Panc1 (cell line): ENCODE data around the gene CCNJL. TPM values are rescaled to one million over a fixed set of nuclear protein-coding genes. Genes with fewer than 3 reads are reported as not detected.
"Not testable (repeated sequence)": the region's sequence is repeated elsewhere in the genome, so short reads cannot be mapped to it uniquely, and the experiment has no call there.

Experiments
- ATAC-seq: fragments of 200-7000 bp; cut with Tn5 transposase; 2 replicates; pipeline ENCODE4 v1.9.1; 2020; ENCODE audit warnings: mild to moderate bottlenecking, moderate library complexity
- BruUV-seq: library from RNA; stranded (reverse); fragments of 400-500 nt; replicated peaks from 2 replicates; lab custom pipeline; 2021; lab: Mats Ljungman, UMichigan
- CTCF ChIA-PET: fragments of 300-600 bp; sonication (Branson Sonifier 250); formaldehyde crosslinking; loops from one replicate; lab custom pipeline; 2022; ENCODE audit warnings: antibody characterized with exemption; lab: Charles Lee
- POLR2A ChIA-PET: fragments of 300-600 bp; sonication (Branson Sonifier 250); formaldehyde crosslinking; loops from one replicate; lab custom pipeline; 2022; ENCODE audit warnings: antibody characterized with exemption; lab: Charles Lee
- DNase-seq: peaks from one replicate; pipeline ENCODE4 v3.0.0-alpha.2; 2010; ENCODE audit warnings: low read depth, low spot score
- H3K27ac ChIP-seq: 2 replicates; pipeline ENCODE4 v1.5.1; 2011; ENCODE audit warnings: mild to moderate bottlenecking, low read length, inconsistent platforms
- H3K27me3 ChIP-seq: fragments of 200-500 bp; sonication (Bioruptor generic); 2 replicates; pipeline ENCODE4 v1.6.0; 2014; ENCODE audit warnings: low read length, inconsistent platforms; ENCODE audit not compliant: control insufficient read depth, insufficient read depth
- H3K36me3 ChIP-seq: fragments of 200-500 bp; sonication (Bioruptor generic); 2 replicates; pipeline ENCODE4 v1.5.1; 2014; ENCODE audit warnings: inconsistent platforms, mild to moderate bottlenecking, low read length, moderate library complexity; ENCODE audit not compliant: control insufficient read depth, insufficient read depth
- H3K4me1 ChIP-seq: 2 replicates; pipeline ENCODE4 v1.5.1; 2011; ENCODE audit warnings: inconsistent platforms, mild to moderate bottlenecking, low read length, moderate library complexity; ENCODE audit not compliant: control insufficient read depth, insufficient read depth
- H3K4me3 ChIP-seq, 2 experiments: 2 replicates each; pipeline ENCODE4 v1.5.1; 2011 to 2012; ENCODE audit warnings: low read depth in 2 of 2, low read length in 2 of 2, mild to moderate bottlenecking in 2 of 2, inconsistent platforms in 1 of 2, moderate library complexity in 1 of 2
- H3K9me3 ChIP-seq: fragments of 200-500 bp; sonication (Bioruptor generic); 2 replicates; pipeline ENCODE4 v1.5.1; 2014; ENCODE audit warnings: low read depth, mild to moderate bottlenecking, inconsistent platforms, low read length, moderate library complexity; ENCODE audit not compliant: control insufficient read depth, insufficient read depth
- POLR2AphosphoS5 ChIP-seq: IDR thresholded peaks from 2 replicates; pipeline ENCODE4 v1.6.1; 2012; ENCODE audit warnings: mild to moderate bottlenecking, low read depth, low read length, moderate library complexity
- REST ChIP-seq, 2 experiments: IDR thresholded peaks; 2 replicates each; pipeline ENCODE4 v1.6.1; 2011 to 2012; ENCODE audit warnings: low read depth in 2 of 2, control low read depth in 1 of 2, low read length in 1 of 2, mild to moderate bottlenecking in 1 of 2, moderate library complexity in 1 of 2; ENCODE audit not compliant: insufficient read depth in 1 of 2
- SIN3A ChIP-seq: IDR thresholded peaks from 2 replicates; pipeline ENCODE4 v1.6.1; 2012; ENCODE audit warnings: low read depth, mild to moderate bottlenecking, low read length, moderate library complexity, borderline replicate concordance; ENCODE audit not compliant: insufficient read depth
- TCF7L2 ChIP-seq: IDR thresholded peaks from 2 replicates; pipeline ENCODE4 v1.6.1; 2011; ENCODE audit warnings: mild to moderate bottlenecking, low read depth, low read length, inconsistent platforms
- in situ Hi-C: cut with HindIII; loops from 2 replicates; pipeline ENCODE4 v1.10.0; 2016; ENCODE audit warnings: low sequenced_read_pairs, low pct_unique_long_range_greater_than_20kb
- intact Hi-C: fragments of 100-400 bp; cut with micrococcal nuclease; formaldehyde crosslinking; loops from one replicate; pipeline ENCODE4 v1.10.0; 2022; ENCODE audit not compliant: unreplicated experiment
- total RNA-seq: library from RNA; stranded (reverse); gene quantifications from one replicate; pipeline ENCODE4 v1.2.1, GENCODE V29; 2021; ENCODE audit not compliant: unreplicated experiment
- TF ChIP-seq, protein P1 (sequence below): fragments of 450-650 bp; IDR thresholded peaks from 2 replicates; pipeline ENCODE4 v1.5.1; 2017; ENCODE audit warnings: mild to moderate bottlenecking

CCNJL gene
- total RNA-seq, 1 experiment from 2014 or later: 35.0 TPM

GRCh38 chr5:160250226-160250625 lies 62.1 kb downstream of the CCNJL start:
- ATAC-seq: no peak
- BruUV-seq: no TSS peak

GRCh38 chr5:160249570-160249969 lies 62.8 kb downstream of the CCNJL start:
- H3K4me3 ChIP-seq, H3K9me3 ChIP-seq, CTCF ChIA-PET, BruUV-seq, DNase-seq, H3K27ac ChIP-seq, in situ Hi-C loops, H3K36me3 ChIP-seq, intact Hi-C loops, ATAC-seq, H3K27me3 ChIP-seq, H3K4me1 ChIP-seq: not testable (repeated sequence)
- POLR2A ChIA-PET: interaction anchor here (0.6 kb wide), 1 partner anchor 60 kb away, joined by 3 read pairs; no protein-coding TSS in a partner anchor

More at GRCh38 chr5:160250226-160250625, 62.1 kb downstream of the CCNJL start:
- Histone ChIP-seq H3K4me3 (no peak overlapping the region), H3K27ac (no peak overlapping the region), H3K36me3 (no peaks in the 10 kb centered on the region; the same call in none of the 2 replicates), H3K9me3 (no peaks in the 10 kb centered on the region), H3K4me1 (no peaks in the 10 kb centered on the region), H3K27me3 (no peaks in the 10 kb centered on the region)
- no peak; the same call in 1 of the 2 replicates for TF ChIP-seq POLR2AphosphoS5
- TF ChIP-seq, protein P1, sequence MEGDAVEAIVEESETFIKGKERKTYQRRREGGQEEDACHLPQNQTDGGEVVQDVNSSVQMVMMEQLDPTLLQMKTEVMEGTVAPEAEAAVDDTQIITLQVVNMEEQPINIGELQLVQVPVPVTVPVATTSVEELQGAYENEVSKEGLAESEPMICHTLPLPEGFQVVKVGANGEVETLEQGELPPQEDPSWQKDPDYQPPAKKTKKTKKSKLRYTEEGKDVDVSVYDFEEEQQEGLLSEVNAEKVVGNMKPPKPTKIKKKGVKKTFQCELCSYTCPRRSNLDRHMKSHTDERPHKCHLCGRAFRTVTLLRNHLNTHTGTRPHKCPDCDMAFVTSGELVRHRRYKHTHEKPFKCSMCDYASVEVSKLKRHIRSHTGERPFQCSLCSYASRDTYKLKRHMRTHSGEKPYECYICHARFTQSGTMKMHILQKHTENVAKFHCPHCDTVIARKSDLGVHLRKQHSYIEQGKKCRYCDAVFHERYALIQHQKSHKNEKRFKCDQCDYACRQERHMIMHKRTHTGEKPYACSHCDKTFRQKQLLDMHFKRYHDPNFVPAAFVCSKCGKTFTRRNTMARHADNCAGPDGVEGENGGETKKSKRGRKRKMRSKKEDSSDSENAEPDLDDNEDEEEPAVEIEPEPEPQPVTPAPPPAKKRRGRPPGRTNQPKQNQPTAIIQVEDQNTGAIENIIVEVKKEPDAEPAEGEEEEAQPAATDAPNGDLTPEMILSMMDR: no peak
- TF ChIP-seq REST (IDR thresholded peaks at IDR 0.05; ENCODE audit: insufficient read depth in 1 of 2, low read depth in 2 of 2, low read length in 1 of 2): no peak
- no peak for TF ChIP-seq SIN3A
- TF ChIP-seq TCF7L2: no peak
- in situ Hi-C loops: no loop called here
- POLR2A ChIA-PET: no interaction called here
- intact Hi-C loops: no loop called here
- CTCF ChIA-PET: no interaction called here
- DNase-seq: no peak

GRCh38 chr5:160245506-160246086 lies 66.8 kb downstream of the CCNJL start:
- Histone ChIP-seq H3K4me3 (no peak overlapping the region), H3K27ac (no peak overlapping the region), H3K36me3 (no peaks in the 10 kb centered on the region; the same call in 1 of the 2 replicates), H3K9me3 (no peaks in the 10 kb centered on the region), H3K27me3 (no peaks in the 10 kb centered on the region), H3K4me1 (no peaks in the 10 kb centered on the region)
- no peak for TF ChIP-seq TCF7L2
- TF ChIP-seq, protein P1: no peak
- TF ChIP-seq SIN3A: no peak
- TF ChIP-seq REST (IDR thresholded peaks at IDR 0.05; ENCODE audit: insufficient read depth in 1 of 2, low read depth in 2 of 2, low read length in 1 of 2): no peak
- no peak for TF ChIP-seq POLR2AphosphoS5
- ChIA-PET POLR2A (interaction anchor here (0.6 kb wide), 1 partner anchor 63 kb away, joined by 3 read pairs; no protein-coding TSS in a partner anchor), CTCF (interaction anchor here (0.6 kb wide), 1 partner anchor 51 kb away, joined by 3 read pairs; no protein-coding TSS in a partner anchor)
- in situ Hi-C loops: no loop called here
- intact Hi-C loops: no loop called here
- ATAC-seq (peak; percentile 31; the same call in 1 of the 2 replicates), DNase-seq (no peak)
- BruUV-seq: no TSS peak
